Activated B cell treated with CpG ODN at 0.5 μM for 24 hours (primary cell): Measurements from ENCODE around the gene FRMD3. TPM values are rescaled to one million over a fixed set of nuclear protein-coding genes. Genes with fewer than 3 reads are reported as not detected.
"Not testable (repeated sequence)": the region's sequence is repeated elsewhere in the genome, so short reads cannot be mapped to it uniquely, and the experiment has no call there.

Source experiments
- ATAC-seq: fragments of 200-7000 bp; cut with Tn5 transposase; one replicate; pipeline ENCODE4 v1.10.0; 2021; ENCODE audit warnings: low read depth, mild to moderate bottlenecking, moderate library complexity
- CTCF ChIA-PET: fragments of 350-600 bp; sonication (Branson Sonifier 250); formaldehyde crosslinking; loops from one replicate; lab custom pipeline; 2021; ENCODE audit warnings: antibody characterized with exemption; lab: Charles Lee
- POLR2A ChIA-PET: fragments of 350-600 bp; sonication (Branson Sonifier 250); formaldehyde crosslinking; loops from one replicate; lab custom pipeline; 2021; ENCODE audit warnings: antibody characterized with exemption; lab: Charles Lee
- DNase-seq: peaks from one replicate; pipeline ENCODE4 v3.0.0; 2022
- H3K27ac Mint-ChIP-seq: one replicate; pipeline ENCODE4 v1.8.0; 2020; ENCODE audit warnings: mixed read lengths
- H3K27me3 Mint-ChIP-seq: one replicate; pipeline ENCODE4 v1.8.0; 2021; ENCODE audit warnings: mixed read lengths
- H3K36me3 Mint-ChIP-seq: one replicate; pipeline ENCODE4 v1.8.0; 2021; ENCODE audit warnings: low read depth, mixed read lengths
- H3K4me1 Mint-ChIP-seq: one replicate; pipeline ENCODE4 v1.8.0; 2021; ENCODE audit warnings: mixed read lengths
- H3K4me3 Mint-ChIP-seq: one replicate; pipeline ENCODE4 v1.8.0; 2020; ENCODE audit warnings: mild to moderate bottlenecking, mixed read lengths
- H3K9me3 Mint-ChIP-seq: one replicate; pipeline ENCODE4 v1.8.0; 2020; ENCODE audit warnings: mixed read lengths
- intact Hi-C: fragments of 100-400 bp; cut with micrococcal nuclease; formaldehyde crosslinking; loops from one replicate; pipeline ENCODE4 v1.15.1; 2024
- total RNA-seq: library from RNA; stranded (reverse); gene quantifications from 2 replicates; pipeline ENCODE4 v1.2.3, GENCODE V29; 2022
- TF ChIP-seq, protein P1 (sequence below): fragments of 200-600 bp; IDR thresholded peaks from one replicate; pipeline ENCODE4 v1.8.0; 2022; ENCODE audit warnings: antibody characterized with exemption, mild to moderate bottlenecking

Gene FRMD3
- total RNA-seq, 1 donor from 2014 or later = 0.91 TPM

DNA sequence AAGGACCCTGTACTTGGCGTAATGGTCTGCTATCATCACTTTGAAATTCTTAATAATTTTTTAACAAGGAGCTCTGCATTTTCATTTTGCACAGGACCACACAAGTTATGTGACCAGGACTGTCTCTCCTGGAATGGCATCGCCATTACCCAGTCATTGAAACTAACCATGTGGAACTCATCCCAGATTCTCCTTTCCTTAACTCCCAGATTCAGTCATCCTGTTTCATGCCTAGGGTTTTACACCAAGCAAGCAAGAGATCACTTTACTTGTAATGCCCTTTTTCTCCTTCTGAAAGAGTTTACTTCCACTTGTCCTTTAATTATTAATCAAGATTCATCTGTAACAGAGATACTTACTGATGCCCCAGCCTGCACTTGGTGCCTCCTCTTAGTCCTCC, 12.0 kb downstream of the FRMD3 start:
- ChIA-PET POLR2A (no interaction called here), CTCF (no interaction called here)
- DNase-seq (no peak), ATAC-seq (no peak)
- no peak overlapping the region for H3K27ac Mint-ChIP-seq
- peaks cover 8% of the 10 kb centered on the region for H3K4me1 Mint-ChIP-seq
- H3K27me3 Mint-ChIP-seq = peaks cover 1% of the 10 kb centered on the region
- H3K9me3 Mint-ChIP-seq = no peaks in the 10 kb centered on the region
- TF ChIP-seq, protein P1, sequence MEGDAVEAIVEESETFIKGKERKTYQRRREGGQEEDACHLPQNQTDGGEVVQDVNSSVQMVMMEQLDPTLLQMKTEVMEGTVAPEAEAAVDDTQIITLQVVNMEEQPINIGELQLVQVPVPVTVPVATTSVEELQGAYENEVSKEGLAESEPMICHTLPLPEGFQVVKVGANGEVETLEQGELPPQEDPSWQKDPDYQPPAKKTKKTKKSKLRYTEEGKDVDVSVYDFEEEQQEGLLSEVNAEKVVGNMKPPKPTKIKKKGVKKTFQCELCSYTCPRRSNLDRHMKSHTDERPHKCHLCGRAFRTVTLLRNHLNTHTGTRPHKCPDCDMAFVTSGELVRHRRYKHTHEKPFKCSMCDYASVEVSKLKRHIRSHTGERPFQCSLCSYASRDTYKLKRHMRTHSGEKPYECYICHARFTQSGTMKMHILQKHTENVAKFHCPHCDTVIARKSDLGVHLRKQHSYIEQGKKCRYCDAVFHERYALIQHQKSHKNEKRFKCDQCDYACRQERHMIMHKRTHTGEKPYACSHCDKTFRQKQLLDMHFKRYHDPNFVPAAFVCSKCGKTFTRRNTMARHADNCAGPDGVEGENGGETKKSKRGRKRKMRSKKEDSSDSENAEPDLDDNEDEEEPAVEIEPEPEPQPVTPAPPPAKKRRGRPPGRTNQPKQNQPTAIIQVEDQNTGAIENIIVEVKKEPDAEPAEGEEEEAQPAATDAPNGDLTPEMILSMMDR = no peak
- H3K36me3 Mint-ChIP-seq = no peaks in the 10 kb centered on the region
- intact Hi-C loops = no loop called here
- H3K4me3 Mint-ChIP-seq = no peak overlapping the region

DNA sequence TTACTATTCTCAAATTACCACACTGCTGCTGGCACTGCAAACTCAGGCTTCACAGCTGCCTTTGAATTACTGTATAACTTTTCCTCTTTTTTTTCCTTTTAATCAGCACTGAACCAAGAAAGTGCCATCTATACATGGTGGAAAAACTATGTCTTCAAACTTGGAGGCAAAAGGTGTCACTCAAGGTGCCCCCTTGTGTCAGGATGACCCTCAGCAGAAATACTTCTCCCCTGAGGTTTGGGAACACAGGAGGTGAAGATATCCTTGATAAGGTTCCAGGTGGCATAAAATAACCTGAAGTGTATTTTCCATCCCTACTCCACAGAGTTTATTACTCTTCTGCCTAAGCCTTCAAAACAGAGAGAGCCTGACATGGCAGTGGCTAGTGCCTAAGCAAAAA, 14.5 kb downstream of the FRMD3 start:
- H3K27ac Mint-ChIP-seq = no peak overlapping the region
- POLR2A ChIA-PET = no interaction called here
- intact Hi-C loops = no loop called here
- H3K9me3 Mint-ChIP-seq = no peaks in the 10 kb centered on the region
- DNase-seq (no peak), ATAC-seq (no peak)
- H3K27me3 Mint-ChIP-seq = no peaks in the 10 kb centered on the region
- H3K4me1 Mint-ChIP-seq = peaks cover 10% of the 10 kb centered on the region
- H3K4me3 Mint-ChIP-seq = no peak overlapping the region
- no peaks in the 10 kb centered on the region for H3K36me3 Mint-ChIP-seq
- TF ChIP-seq, protein P1 = no peak
- CTCF ChIA-PET = no interaction called here

DNA sequence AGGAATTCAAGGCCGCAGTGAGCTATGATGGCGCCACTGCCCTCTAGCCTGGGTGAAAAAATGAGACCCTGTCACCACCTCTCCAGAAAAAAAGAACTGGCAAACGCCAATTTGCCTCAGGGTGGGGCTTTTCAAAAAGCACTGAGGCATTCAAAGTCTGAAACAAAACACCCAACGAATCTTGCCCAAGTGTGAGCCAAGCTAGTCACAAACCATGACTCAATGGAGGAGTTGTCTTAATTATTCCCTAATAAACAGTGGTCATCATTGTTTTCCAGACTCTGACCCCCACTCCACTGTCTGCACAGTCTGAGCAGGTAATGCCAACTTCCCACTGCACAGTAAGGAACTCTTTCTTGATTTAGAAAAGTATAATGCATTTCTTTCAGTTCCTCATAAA, 16.8 kb downstream of the FRMD3 start:
- TF ChIP-seq, protein P1 = no peak
- CTCF ChIA-PET = no interaction called here
- no peak overlapping the region for H3K27ac Mint-ChIP-seq
- POLR2A ChIA-PET = no interaction called here
- no peaks in the 10 kb centered on the region for H3K36me3 Mint-ChIP-seq
- ATAC-seq (no peak), DNase-seq (no peak)
- H3K9me3 Mint-ChIP-seq = no peaks in the 10 kb centered on the region
- intact Hi-C loops = no loop called here
- no peaks in the 10 kb centered on the region for H3K27me3 Mint-ChIP-seq
- peaks cover 20% of the 10 kb centered on the region for H3K4me1 Mint-ChIP-seq
- no peak overlapping the region for H3K4me3 Mint-ChIP-seq

DNA sequence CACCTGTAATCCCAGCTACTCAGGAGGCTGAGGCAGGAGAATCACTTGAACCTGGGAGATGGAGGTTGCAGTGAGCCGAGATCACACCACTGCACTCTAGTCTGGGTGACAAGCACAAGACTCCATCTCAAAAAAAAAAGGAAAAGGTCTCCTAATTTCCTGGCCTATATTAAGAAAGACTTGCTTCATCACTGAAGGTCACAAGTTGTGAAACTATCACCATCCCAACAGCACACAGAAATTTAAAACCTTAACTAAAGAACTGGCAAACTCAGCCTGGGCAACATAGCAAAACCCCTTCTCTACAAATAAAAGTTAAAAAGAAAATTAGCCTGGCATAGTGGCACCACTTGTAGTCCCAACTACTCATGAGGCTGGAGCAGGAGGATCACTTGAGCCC, 17.2 kb downstream of the FRMD3 start:
- TF ChIP-seq, protein P1 = no peak
- no peak overlapping the region for H3K27ac Mint-ChIP-seq
- H3K4me1 Mint-ChIP-seq = peaks cover 20% of the 10 kb centered on the region
- no peak overlapping the region for H3K4me3 Mint-ChIP-seq
- H3K9me3 Mint-ChIP-seq = no peaks in the 10 kb centered on the region
- POLR2A ChIA-PET = no interaction called here
- DNase-seq (no peak), ATAC-seq (no peak)
- CTCF ChIA-PET = no interaction called here
- no peaks in the 10 kb centered on the region for H3K27me3 Mint-ChIP-seq
- no peaks in the 10 kb centered on the region for H3K36me3 Mint-ChIP-seq
- intact Hi-C loops = no loop called here

DNA sequence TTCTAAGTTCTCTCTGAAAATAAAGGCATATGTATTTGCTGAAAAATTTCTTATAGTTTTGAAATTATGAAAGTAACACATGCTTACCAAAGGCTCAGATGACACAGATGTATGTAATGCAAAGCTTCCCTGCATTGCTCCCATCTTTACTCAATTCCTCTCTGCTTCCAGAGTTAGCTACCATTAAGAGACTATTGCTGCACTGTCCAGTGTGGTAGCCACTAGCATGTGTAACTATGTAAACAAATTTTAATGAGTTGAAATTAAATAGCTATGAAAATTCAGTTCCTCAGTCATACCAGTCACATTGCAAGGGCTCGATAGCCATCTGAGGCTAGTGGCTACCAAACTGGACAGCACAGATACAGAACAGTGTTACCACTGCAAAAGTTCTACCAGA, 17.9 kb downstream of the FRMD3 start:
- DNase-seq (no peak), ATAC-seq (no peak)
- no peaks in the 10 kb centered on the region for H3K27me3 Mint-ChIP-seq
- CTCF ChIA-PET = interaction anchor here (0.5 kb wide), 1 partner anchor 165 kb away, joined by 3 read pairs; no protein-coding TSS in a partner anchor
- intact Hi-C loops = no loop called here
- TF ChIP-seq, protein P1 = no peak
- no peaks in the 10 kb centered on the region for H3K9me3 Mint-ChIP-seq
- H3K27ac Mint-ChIP-seq = no peak overlapping the region
- POLR2A ChIA-PET = no interaction called here
- H3K4me1 Mint-ChIP-seq = peaks cover 20% of the 10 kb centered on the region
- H3K36me3 Mint-ChIP-seq = no peaks in the 10 kb centered on the region
- no peak overlapping the region for H3K4me3 Mint-ChIP-seq

DNA sequence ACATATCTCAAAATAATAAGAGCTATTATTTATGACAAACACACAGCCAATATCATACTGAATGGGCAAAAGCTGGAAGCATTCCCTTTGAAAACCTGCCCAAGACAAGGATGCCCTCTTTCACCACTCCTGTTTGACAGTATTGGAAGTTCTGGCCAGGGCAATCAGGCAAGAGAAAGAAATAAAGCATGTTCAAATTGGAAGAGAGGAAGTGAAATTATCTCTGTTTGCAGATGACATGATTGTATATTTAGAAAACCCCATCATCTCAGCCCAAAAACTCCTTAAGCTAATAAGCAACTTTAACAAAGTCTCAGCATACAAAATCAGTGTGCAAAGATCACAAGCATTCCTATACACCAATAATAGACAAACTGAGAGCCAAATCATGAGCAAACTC, 20.2 kb downstream of the FRMD3 start:
- not testable (repeated sequence) for ATAC-seq, H3K27ac Mint-ChIP-seq, DNase-seq

More for the DNA sequence above, 20.2 kb downstream of the FRMD3 start:
- POLR2A ChIA-PET, H3K9me3 Mint-ChIP-seq, H3K27me3 Mint-ChIP-seq, CTCF ChIA-PET, H3K36me3 Mint-ChIP-seq, intact Hi-C loops, H3K4me3 Mint-ChIP-seq: not testable (repeated sequence)
- H3K4me1 Mint-ChIP-seq = peaks cover 20% of the 10 kb centered on the region
